ENCODE measurements around the gene CCR5.

CCR5 gene

GRCh38 chr3:46411271-46411670 lies 40.5 kb downstream of the CCR5 start:
- H4K20me1 ChIP-seq (ENCODE audit: insufficient read depth, low read length), result no peaks in the 10 kb centered on the region
- no peak overlapping the region for H3K27ac ChIP-seq (ENCODE audit: low read length)
- H3K27me3 ChIP-seq (ENCODE audit: low read depth, low read length), result peaks cover 16% of the 10 kb centered on the region
- no peaks in the 10 kb centered on the region for H3K36me3 ChIP-seq (replicated peaks; ENCODE audit: low read depth, low read length)
- no peak overlapping the region for H3K9ac ChIP-seq (ENCODE audit: low read length)
- peaks cover 28% of the 10 kb centered on the region for H3K4me1 ChIP-seq (ENCODE audit: low read length)
- H3K4me2 ChIP-seq (ENCODE audit: low read length), result no peak overlapping the region
- no peaks in the 10 kb centered on the region for H3K79me2 ChIP-seq (ENCODE audit: low read length)
- H2AFZ ChIP-seq (ENCODE audit: low read depth, low read length), result no peak overlapping the region
- TF ChIP-seq EZH2phosphoT487 (IDR thresholded peaks at IDR 0.05; ENCODE audit: low read depth), result no peak
- no peak for TF ChIP-seq CTCF (IDR thresholded peaks at IDR 0.05; ENCODE audit: low read depth, low read length)
- H3K9me3 ChIP-seq (ENCODE audit: insufficient read depth, low read length), result no peaks in the 10 kb centered on the region
- H3K4me3 ChIP-seq (ENCODE audit: low read length), result no peak overlapping the region

DNA sequence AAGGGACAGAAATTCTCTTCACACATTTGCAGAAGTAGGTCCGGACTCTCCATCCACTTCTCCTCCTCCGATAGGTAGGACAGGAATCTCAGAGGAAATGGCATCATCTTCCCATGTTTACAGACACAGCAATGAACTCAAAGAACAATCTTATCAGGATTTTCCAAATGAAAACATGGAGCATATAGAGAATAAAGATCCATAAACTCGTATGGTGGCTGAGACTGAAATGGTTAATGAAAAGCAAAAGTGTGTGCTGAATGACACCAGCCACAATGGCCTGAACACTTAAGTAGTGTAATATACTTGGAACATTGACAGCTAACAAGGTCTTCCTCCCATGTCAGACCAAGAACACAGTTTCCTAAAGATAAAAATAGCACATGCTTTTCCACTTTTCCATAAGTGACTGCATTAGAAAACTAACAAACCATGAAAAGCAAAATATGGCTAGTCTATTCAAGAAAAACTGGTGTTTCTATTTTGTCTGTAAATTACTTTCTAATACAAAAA lies 42.1 kb downstream of the CCR5 start:
- no peaks in the 10 kb centered on the region for H4K20me1 ChIP-seq (ENCODE audit: insufficient read depth, low read length)
- TF ChIP-seq CTCF (IDR thresholded peaks at IDR 0.05; ENCODE audit: low read depth, low read length) (no peak), EZH2phosphoT487 (IDR thresholded peaks at IDR 0.05; ENCODE audit: low read depth) (no peak)
- no peak overlapping the region for H3K9ac ChIP-seq (ENCODE audit: low read length)
- no peaks in the 10 kb centered on the region for H3K79me2 ChIP-seq (ENCODE audit: low read length)
- H3K36me3 ChIP-seq (replicated peaks; ENCODE audit: low read depth, low read length), result no peaks in the 10 kb centered on the region
- H3K27ac ChIP-seq (ENCODE audit: low read length), result no peak overlapping the region
- no peaks in the 10 kb centered on the region for H3K9me3 ChIP-seq (ENCODE audit: insufficient read depth, low read length)
- no peak overlapping the region for H2AFZ ChIP-seq (ENCODE audit: low read depth, low read length)
- no peak overlapping the region for H3K4me2 ChIP-seq (ENCODE audit: low read length)
- peaks cover 24% of the 10 kb centered on the region for H3K27me3 ChIP-seq (ENCODE audit: low read depth, low read length)
- H3K4me3 ChIP-seq (ENCODE audit: low read length), result no peak overlapping the region
- peaks cover 18% of the 10 kb centered on the region for H3K4me1 ChIP-seq (ENCODE audit: low read length)

GRCh38 chr3:46413951-46414350 lies 43.2 kb downstream of the CCR5 start:
- Histone ChIP-seq H3K4me1 (ENCODE audit: low read length) (peaks cover 15% of the 10 kb centered on the region), H3K4me3 (ENCODE audit: low read length) (no peak overlapping the region), H3K79me2 (ENCODE audit: low read length) (no peaks in the 10 kb centered on the region), H3K9me3 (ENCODE audit: insufficient read depth, low read length) (no peaks in the 10 kb centered on the region), H3K27me3 (ENCODE audit: low read depth, low read length) (peaks cover 17% of the 10 kb centered on the region), H3K4me2 (ENCODE audit: low read length) (no peak overlapping the region), H4K20me1 (ENCODE audit: insufficient read depth, low read length) (no peaks in the 10 kb centered on the region), H3K36me3 (replicated peaks; ENCODE audit: low read depth, low read length) (no peaks in the 10 kb centered on the region), H3K27ac (ENCODE audit: low read length) (no peak overlapping the region), H3K9ac (ENCODE audit: low read length) (no peak overlapping the region), H2AFZ (ENCODE audit: low read depth, low read length) (no peak overlapping the region)
- no peak for TF ChIP-seq EZH2phosphoT487 (IDR thresholded peaks at IDR 0.05; ENCODE audit: low read depth)

GRCh38 chr3:46414739-46415138 lies 44.0 kb downstream of the CCR5 start:
- TF ChIP-seq CTCF (IDR thresholded peaks at IDR 0.05; ENCODE audit: low read depth, low read length) (no peak), EZH2phosphoT487 (IDR thresholded peaks at IDR 0.05; ENCODE audit: low read depth) (no peak)

More at GRCh38 chr3:46414739-46415138, 44.0 kb downstream of the CCR5 start:
- H3K9me3 ChIP-seq (ENCODE audit: insufficient read depth, low read length), result no peaks in the 10 kb centered on the region
- peaks cover 17% of the 10 kb centered on the region for H3K27me3 ChIP-seq (ENCODE audit: low read depth, low read length)
- H3K9ac ChIP-seq (ENCODE audit: low read length), result no peak overlapping the region
- H2AFZ ChIP-seq (ENCODE audit: low read depth, low read length), result no peak overlapping the region
- no peak overlapping the region for H3K27ac ChIP-seq (ENCODE audit: low read length)
- H3K4me2 ChIP-seq (ENCODE audit: low read length), result no peak overlapping the region
- H4K20me1 ChIP-seq (ENCODE audit: insufficient read depth, low read length), result no peaks in the 10 kb centered on the region
- no peaks in the 10 kb centered on the region for H3K79me2 ChIP-seq (ENCODE audit: low read length)
- no peak overlapping the region for H3K4me3 ChIP-seq (ENCODE audit: low read length)
- H3K4me1 ChIP-seq (ENCODE audit: low read length), result peaks cover 15% of the 10 kb centered on the region
- no peaks in the 10 kb centered on the region for H3K36me3 ChIP-seq (replicated peaks; ENCODE audit: low read depth, low read length)
